Measurements from ENCODE around the gene TMCC1.

TMCC1 gene

GRCh38 chr3:129603991-129604749, 289.3 kb downstream of the TMCC1 start:
- Histone ChIP-seq H3K27me3 (ENCODE audit: insufficient read depth, poor library complexity, severe bottlenecking) (peaks cover 2% of the 10 kb centered on the region), H3K27ac (replicated peaks) (no peak overlapping the region), H3K4me3 (replicated peaks; ENCODE audit: insufficient read depth, low read length) (no peak overlapping the region; the same call in 1 of the 2 replicates)
- DNase-seq (ENCODE audit: low read depth in 1 of 2, low spot score in 1 of 2), result no peak
- no peak for TF ChIP-seq REST (IDR thresholded peaks at IDR 0.05; ENCODE audit: insufficient replicate concordance, low read depth)

GRCh38 chr3:129603561-129603942, 290.0 kb downstream of the TMCC1 start:
- Histone ChIP-seq H3K27ac (replicated peaks) (no peak overlapping the region), H3K27me3 (ENCODE audit: insufficient read depth, poor library complexity, severe bottlenecking) (peaks cover 2% of the 10 kb centered on the region), H3K4me3 (replicated peaks; ENCODE audit: insufficient read depth, low read length) (no peak overlapping the region)
- no peak for DNase-seq (ENCODE audit: low read depth in 1 of 2, low spot score in 1 of 2)
- TF ChIP-seq SPI1 (IDR thresholded peaks at IDR 0.05; ENCODE audit: borderline replicate concordance, low read depth) (peak; percentile 12; the same call in 1 of the 2 replicates), REST (IDR thresholded peaks at IDR 0.05; ENCODE audit: insufficient replicate concordance, low read depth) (no peak), POLR2AphosphoS5 (IDR thresholded peaks at IDR 0.05; ENCODE audit: low read depth) (no peak), GABPA (IDR thresholded peaks at IDR 0.05; ENCODE audit: low read depth) (no peak), CTCF (IDR thresholded peaks at IDR 0.05; ENCODE audit: insufficient read depth, low read length) (no peak)

- Histone ChIP-seq H3K27me3 (ENCODE audit: insufficient read depth, poor library complexity, severe bottlenecking) (peaks cover 2% of the 10 kb centered on the region), H3K4me3 (replicated peaks; ENCODE audit: insufficient read depth, low read length) (no peak overlapping the region), H3K27ac (replicated peaks) (no peak overlapping the region)
- no peak for DNase-seq (ENCODE audit: low read depth in 1 of 2, low spot score in 1 of 2)
- no peak for TF ChIP-seq GABPA (IDR thresholded peaks at IDR 0.05; ENCODE audit: low read depth)
- TF ChIP-seq POLR2AphosphoS5 (IDR thresholded peaks at IDR 0.05; ENCODE audit: low read depth), result no peak
- no peak for TF ChIP-seq SPI1 (IDR thresholded peaks at IDR 0.05; ENCODE audit: borderline replicate concordance, low read depth)
- TF ChIP-seq REST (IDR thresholded peaks at IDR 0.05; ENCODE audit: insufficient replicate concordance, low read depth), result no peak
- TF ChIP-seq CTCF (IDR thresholded peaks at IDR 0.05; ENCODE audit: insufficient read depth, low read length), result no peak
These were observed 290.6 kb downstream of the TMCC1 start for GRCh38 chr3:129602730-129603560.
